IMR-90 (cell line): ENCODE results near the gene FN1. TPM values are rescaled to one million over a fixed set of nuclear protein-coding genes. Genes with fewer than 3 reads are reported as not detected.

ENCODE experiments used
- ATAC-seq: fragments of 200-7000 bp; cut with Tn5 transposase; 2 replicates; pipeline ENCODE4 v1.9.1; 2020; ENCODE audit warnings: low read depth, mild to moderate bottlenecking, moderate library complexity
- BruUV-seq: library from RNA; stranded (reverse); fragments of 400-500 nt; replicated peaks from 2 replicates; lab custom pipeline; 2021; lab: Mats Ljungman, UMichigan
- CTCF ChIA-PET: fragments of 300-600 bp; formaldehyde crosslinking; extraction: SDS; loops from one replicate; lab custom pipeline; 2021; ENCODE audit warnings: antibody characterized with exemption; lab: Yijun Ruan, JAX
- POLR2A ChIA-PET: fragments of 300-600 bp; sonication (Branson Sonifier 250); formaldehyde crosslinking; loops from one replicate; lab custom pipeline; 2022; ENCODE audit warnings: antibody characterized with exemption; ENCODE audit not compliant: unreplicated experiment; lab: Charles Lee
- DNase-seq: peaks from one replicate; pipeline ENCODE4 v3.0.0; 2013
- H2AFZ ChIP-seq: replicated peaks from 2 replicates; pipeline ENCODE3; 2013; ENCODE audit warnings: low read length, mild to moderate bottlenecking; ENCODE audit not compliant: poor library complexity
- H2AK5ac ChIP-seq: 2 replicates; pipeline ENCODE4 v1.6.1; 2013; ENCODE audit warnings: low read depth, low read length, inconsistent platforms
- H2AK9ac ChIP-seq: replicated peaks from 2 replicates; pipeline ENCODE3; 2013; ENCODE audit warnings: mild to moderate bottlenecking, low read depth, low read length, moderate library complexity; ENCODE audit not compliant: poor library complexity
- H2BK120ac ChIP-seq: 2 replicates; pipeline ENCODE4 v1.6.1; 2013; ENCODE audit warnings: low read depth, low read length, inconsistent platforms
- H2BK15ac ChIP-seq: 3 replicates; pipeline ENCODE4 v1.6.1; 2013; ENCODE audit warnings: low read depth, low read length, inconsistent platforms
- H2BK20ac ChIP-seq: 2 replicates; pipeline ENCODE4 v1.6.1; 2013; ENCODE audit warnings: low read depth, mild to moderate bottlenecking, inconsistent platforms, low read length, moderate library complexity
- H2BK5ac ChIP-seq: 2 replicates; pipeline ENCODE4 v1.6.1; 2013; ENCODE audit warnings: mild to moderate bottlenecking, low read depth, low read length, inconsistent platforms; ENCODE audit not compliant: poor library complexity, severe bottlenecking
- H3K14ac ChIP-seq: replicated peaks from 2 replicates; pipeline ENCODE4 v1.6.1; 2013; ENCODE audit warnings: low read depth, low read length, inconsistent platforms
- H3K18ac ChIP-seq: 2 replicates; pipeline ENCODE4 v1.6.1; 2013; ENCODE audit warnings: low read depth, low read length, control low read depth
- H3K23ac ChIP-seq: 2 replicates; pipeline ENCODE4 v1.6.1; 2013; ENCODE audit warnings: low read depth, low read length, inconsistent platforms
- H3K27ac ChIP-seq: 2 replicates; pipeline ENCODE4 v1.5.1; 2013; ENCODE audit warnings: mild to moderate bottlenecking, control low read depth, low read length; ENCODE audit not compliant: insufficient read depth
- H3K27me3 ChIP-seq: 2 replicates; pipeline ENCODE4 v1.6.1; 2013; ENCODE audit warnings: low read length; ENCODE audit not compliant: control insufficient read depth, insufficient read depth
- H3K36me3 ChIP-seq: 2 replicates; pipeline ENCODE4 v1.6.1; 2013; ENCODE audit warnings: low read length, mixed read lengths; ENCODE audit not compliant: control insufficient read depth, insufficient read depth
- H3K4ac ChIP-seq: 2 replicates; pipeline ENCODE4 v1.6.1; 2013; ENCODE audit warnings: low read depth, low read length, inconsistent platforms
- H3K4me1 ChIP-seq: 2 replicates; pipeline ENCODE4 v1.6.1; 2013; ENCODE audit warnings: low read length, mixed read lengths; ENCODE audit not compliant: control insufficient read depth, insufficient read depth
- H3K4me2 ChIP-seq: 2 replicates; pipeline ENCODE4 v1.6.1; 2013; ENCODE audit warnings: low read depth, mild to moderate bottlenecking, control low read depth, low read length, moderate library complexity
- H3K4me3 ChIP-seq: 2 replicates; pipeline ENCODE4 v1.5.1; 2013; ENCODE audit warnings: low read depth, mild to moderate bottlenecking, control low read depth, low read length, moderate library complexity; ENCODE audit not compliant: insufficient read depth
- H3K56ac ChIP-seq: 2 replicates; pipeline ENCODE4 v1.6.1; 2013; ENCODE audit warnings: low read length, inconsistent platforms; ENCODE audit not compliant: insufficient read depth; ENCODE audit errors: extremely low read depth
- H3K79me1 ChIP-seq, 2 experiments: 2 replicates each; pipeline ENCODE4 v1.6.1; 2013; ENCODE audit warnings: low read length in 2 of 2, inconsistent platforms in 1 of 2, low read depth in 1 of 2
- H3K9ac ChIP-seq: 2 replicates; pipeline ENCODE4 v1.6.1; 2013; ENCODE audit warnings: low read depth, low read length, control low read depth
- H3K9me1 ChIP-seq: 2 replicates; pipeline ENCODE4 v1.6.1; 2013; ENCODE audit warnings: low read length, inconsistent platforms; ENCODE audit not compliant: insufficient read depth
- H3K9me3 ChIP-seq: 2 replicates; pipeline ENCODE4 v1.6.1; 2013; ENCODE audit warnings: low read length; ENCODE audit not compliant: control insufficient read depth, insufficient read depth
- H4K20me1 ChIP-seq: 2 replicates; pipeline ENCODE4 v1.6.1; 2013; ENCODE audit warnings: low read length, inconsistent platforms; ENCODE audit not compliant: insufficient read depth
- H4K5ac ChIP-seq: 2 replicates; pipeline ENCODE4 v1.6.1; 2013; ENCODE audit warnings: mild to moderate bottlenecking, low read depth, low read length, control low read depth
- H4K8ac ChIP-seq, 2 experiments: 2 replicates each; pipeline ENCODE4 v1.6.1; 2013; ENCODE audit warnings: low read depth in 2 of 2, low read length in 2 of 2, control low read depth in 1 of 2, inconsistent platforms in 1 of 2
- H4K91ac ChIP-seq: 2 replicates; pipeline ENCODE4 v1.6.1; 2013; ENCODE audit warnings: low read depth, low read length, inconsistent platforms; ENCODE audit not compliant: insufficient read depth
- BHLHE40 ChIP-seq: fragments of 150-350 bp; IDR thresholded peaks from 2 replicates; pipeline ENCODE4 v1.6.1; 2016; ENCODE audit warnings: mild to moderate bottlenecking, low read depth, low read length
- CEBPB ChIP-seq: IDR thresholded peaks from 2 replicates; pipeline ENCODE4 v1.6.1; 2012; ENCODE audit warnings: low read depth, low read length, improper control_type of control experiment
- CHD1 ChIP-seq: IDR thresholded peaks from 2 replicates; pipeline ENCODE4 v1.6.1; 2012; ENCODE audit warnings: low read depth, low read length, improper control_type of control experiment
- ELK1 ChIP-seq: fragments of 150-350 bp; IDR thresholded peaks from 2 replicates; pipeline ENCODE4 v1.6.1; 2016; ENCODE audit warnings: low read depth, mild to moderate bottlenecking, low read length, moderate library complexity, borderline replicate concordance
- FOS ChIP-seq: fragments of 150-350 bp; IDR thresholded peaks from 2 replicates; pipeline ENCODE4 v1.6.1; 2016; ENCODE audit warnings: low read depth, low read length
- MAFK ChIP-seq: IDR thresholded peaks from 2 replicates; pipeline ENCODE4 v1.6.1; 2012; ENCODE audit warnings: low read depth, low read length, improper control_type of control experiment
- MAZ ChIP-seq: IDR thresholded peaks from 2 replicates; pipeline ENCODE4 v1.6.1; 2012; ENCODE audit warnings: low read depth, mild to moderate bottlenecking, low read length, improper control_type of control experiment, moderate library complexity, borderline replicate concordance
- MXI1 ChIP-seq: IDR thresholded peaks from 2 replicates; pipeline ENCODE4 v1.6.1; 2012; ENCODE audit warnings: low read depth, mild to moderate bottlenecking, low read length, moderate library complexity, borderline replicate concordance
- NFE2L2 ChIP-seq: fragments of 150-350 bp; IDR thresholded peaks from 2 replicates; pipeline ENCODE4 v1.6.1; 2016; ENCODE audit warnings: low read depth, mild to moderate bottlenecking, low read length
- POLR2A ChIP-seq: IDR thresholded peaks from 2 replicates; pipeline ENCODE4 v1.6.1; 2012; ENCODE audit warnings: mild to moderate bottlenecking, low read depth, low read length
- RAD21 ChIP-seq: IDR thresholded peaks from 2 replicates; pipeline ENCODE4 v1.6.1; 2012; ENCODE audit warnings: low read length, improper control_type of control experiment
- RCOR1 ChIP-seq: IDR thresholded peaks from 2 replicates; pipeline ENCODE4 v1.6.1; 2012; ENCODE audit warnings: mild to moderate bottlenecking, low read length, improper control_type of control experiment; ENCODE audit not compliant: insufficient replicate concordance
- RFX5 ChIP-seq: IDR thresholded peaks from 2 replicates; pipeline ENCODE4 v1.8.0; 2012; ENCODE audit warnings: low read depth, mild to moderate bottlenecking, low read length, moderate library complexity
- SMC3 ChIP-seq: fragments of 150-350 bp; IDR thresholded peaks from 2 replicates; pipeline ENCODE4 v1.6.1; 2016; ENCODE audit warnings: low read depth, mild to moderate bottlenecking, antibody characterized with exemption, low read length, moderate library complexity
- USF2 ChIP-seq: fragments of 150-350 bp; IDR thresholded peaks from 2 replicates; pipeline ENCODE4 v1.6.1; 2017; ENCODE audit warnings: mild to moderate bottlenecking, antibody characterized with exemption, low read length, low read depth
- WGBS, 2 experiments: methylation state at CpG; one replicate each; pipeline versions ENCODE4 v1.1.5 to v1.1.7; 2013; ENCODE audit warnings: missing lambda C conversion rate in 2 of 2; ENCODE audit not compliant: insufficient read length in 1 of 2; ENCODE audit errors: extremely low coverage in 2 of 2; 5-methylcytosine and 5-hydroxymethylcytosine counted together
- dilution Hi-C: fragments of 300-500 bp; cut with HindIII; formaldehyde crosslinking; loops from one replicate; pipeline ENCODE4 v1.14.3; 2018; ENCODE audit warnings: low sequenced_read_pairs; ENCODE audit not compliant: unreplicated experiment
- in situ Hi-C: fragments of 300-500 bp; cut with MboI; formaldehyde crosslinking; loops from 3 replicates; pipeline ENCODE4 v1.14.3; 2019; ENCODE audit warnings: low sequenced_read_pairs, inconsistent platforms, mixed read lengths
- intact Hi-C: fragments of 100-400 bp; cut with micrococcal nuclease; formaldehyde crosslinking; loops from 2 replicates; pipeline ENCODE4 v1.10.0; 2022
- polyA plus RNA-seq, 3 experiments: library from polyadenylated mRNA; depleted of rRNA; stranded (reverse); fragments of >200 nt; gene quantifications; 2 replicates each; pipeline ENCODE4 v1.2.3, GENCODE V29; 2012; ENCODE audit warnings: low replicate concordance in 1 of 3
- total RNA-seq: library from RNA; depleted of rRNA; stranded (reverse); fragments of >200 nt; gene quantifications from 2 replicates; pipeline ENCODE4 v1.2.3, GENCODE V29; 2012

FN1 gene
- total and polyA plus RNA-seq, 2 of the 4 experiments (the other 2 are of a cell fraction), result 8,243 to 13,004 TPM

- no peak overlapping the region for H2BK20ac ChIP-seq
- no peaks in the 10 kb centered on the region for H3K9me1 ChIP-seq
- H4K20me1 ChIP-seq, result peaks cover 40% of the 10 kb centered on the region
- no peak overlapping the region for H3K4me3 ChIP-seq
- no peak overlapping the region for H3K18ac ChIP-seq
- peaks cover 6% of the 10 kb centered on the region for H3K4me1 ChIP-seq
- in situ Hi-C loops, result no loop called here
- intact Hi-C loops, result no loop called here
- no peak overlapping the region for H2BK5ac ChIP-seq
- H3K23ac ChIP-seq, result no peak overlapping the region
- no peak overlapping the region for H4K8ac ChIP-seq
- no TSS peak for BruUV-seq
- H2AK9ac ChIP-seq, result no peak overlapping the region
- H3K27ac ChIP-seq, result no peak overlapping the region
- H2BK120ac ChIP-seq, result no peak overlapping the region
- H3K56ac ChIP-seq, result no peak overlapping the region
- no peak overlapping the region for H3K14ac ChIP-seq
- H3K79me1 ChIP-seq, result peaks cover 18 to 37% of the 10 kb centered on the region in 2 experiments; a peak in 3 of 4 replicates
- no peak overlapping the region for H4K5ac ChIP-seq
- no peak for ATAC-seq
- no peaks in the 10 kb centered on the region for H3K9me3 ChIP-seq
- H3K27me3 ChIP-seq, result no peaks in the 10 kb centered on the region
- no peak overlapping the region for H4K91ac ChIP-seq
- dilution Hi-C loops, result no loop called here
- peaks cover 67% of the 10 kb centered on the region for H3K36me3 ChIP-seq
- CTCF ChIA-PET, result interaction anchor here (0.7 kb wide), 1 partner anchor 29 kb away, joined by 3 read pairs; no protein-coding TSS in a partner anchor
- no peak overlapping the region for H3K9ac ChIP-seq
- H3K4me2 ChIP-seq, result no peak overlapping the region
- no peak overlapping the region for H2AK5ac ChIP-seq
- POLR2A ChIA-PET, result no interaction called here
- TF ChIP-seq USF2 (no peak), ELK1 (no peak), RAD21 (no peak), RCOR1 (no peak), MAFK (no peak), CHD1 (no peak), FOS (no peak), RFX5 (no peak), MAZ (no peak), SMC3 (no peak), POLR2A (no peak), BHLHE40 (no peak), CEBPB (no peak), MXI1 (no peak), NFE2L2 (no peak)
- H2AFZ ChIP-seq, result no peak overlapping the region
- WGBS, 2 experiments, result no CpG with 5 or more reads among the region's 4 CpGs
- DNase-seq, result peak; percentile 3
- H3K4ac ChIP-seq, result no peak overlapping the region
- H2BK15ac ChIP-seq, result no peak overlapping the region
Observed at GRCh38 chr2:215366440-215367032, 69.3 kb downstream of the FN1 start.
